Neural progenitor cell (in vitro differentiated cells): Measurements from ENCODE around the gene ZNF385A.

ENCODE experiments used
- CTCF ChIP-seq: fragments of 200-600 bp; sonication (generic); IDR thresholded peaks from 2 replicates; pipeline ENCODE4 v1.5.1; 2017; ENCODE audit warnings: antibody characterized with exemption, mild to moderate bottlenecking
- EZH2 ChIP-seq: fragments of 200-600 bp; sonication (generic); IDR thresholded peaks from 2 replicates; pipeline ENCODE4 v1.6.1; 2017; ENCODE audit warnings: antibody characterized with exemption, mild to moderate bottlenecking, moderate library complexity
- EZH2phosphoT487 ChIP-seq: fragments of 200-600 bp; sonication (generic); IDR thresholded peaks from 2 replicates; pipeline ENCODE4 v1.6.1; 2017; ENCODE audit warnings: antibody characterized with exemption

- no peak for TF ChIP-seq CTCF
- TF ChIP-seq EZH2, result no peak
- no peak for TF ChIP-seq EZH2phosphoT487
Observed at GRCh38 chr12:54350743-54351142, 33.8 kb downstream of the ZNF385A start.
